Fibroblast of skin of right quadriceps (primary cell): ENCODE results near the gene TSNAX.

Experiments
- DNase-seq: peaks from one replicate; pipeline ENCODE4 v3.0.0-alpha.2; 2013

The TSNAX gene

DNA sequence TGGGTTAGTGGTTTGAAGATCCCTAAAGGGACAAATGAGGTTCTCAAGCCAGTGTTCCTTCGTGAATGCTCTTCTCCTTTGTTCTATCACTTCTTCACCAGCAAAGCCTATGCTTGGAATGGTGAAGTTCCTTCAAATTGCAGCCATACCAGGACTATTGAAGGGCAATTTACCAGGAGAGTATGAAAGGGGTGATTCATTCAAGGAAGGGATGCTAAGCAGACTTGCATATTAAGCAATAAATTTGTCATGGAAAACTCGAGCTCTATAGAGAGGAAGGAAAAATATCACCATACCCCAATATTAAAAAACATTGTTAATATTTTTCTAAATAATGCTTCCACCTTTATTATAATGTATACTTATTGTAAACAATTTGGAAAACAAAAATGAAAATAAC is 9.3 kb upstream of the TSNAX start:
- no peak for DNase-seq

DNA sequence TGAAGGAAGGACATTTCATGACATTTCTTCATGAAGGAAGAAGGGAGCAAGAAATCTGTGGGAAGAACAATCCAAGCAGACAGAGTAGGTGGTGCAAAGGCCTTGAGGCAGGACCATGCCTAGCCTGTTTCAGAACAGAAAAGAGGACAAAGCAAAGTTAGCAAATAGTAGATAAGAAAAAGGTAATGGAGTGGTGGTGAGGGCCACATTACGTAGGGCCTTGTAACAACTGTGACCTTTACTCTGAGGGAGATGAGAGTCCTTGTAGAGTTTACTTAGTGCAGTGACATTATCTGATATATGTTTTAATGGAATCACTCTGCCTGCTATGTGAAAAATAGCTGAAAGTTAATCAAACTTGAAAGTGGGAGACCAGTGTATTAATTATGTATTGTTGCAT is 6.4 kb upstream of the TSNAX start:
- no peak for DNase-seq

DNA sequence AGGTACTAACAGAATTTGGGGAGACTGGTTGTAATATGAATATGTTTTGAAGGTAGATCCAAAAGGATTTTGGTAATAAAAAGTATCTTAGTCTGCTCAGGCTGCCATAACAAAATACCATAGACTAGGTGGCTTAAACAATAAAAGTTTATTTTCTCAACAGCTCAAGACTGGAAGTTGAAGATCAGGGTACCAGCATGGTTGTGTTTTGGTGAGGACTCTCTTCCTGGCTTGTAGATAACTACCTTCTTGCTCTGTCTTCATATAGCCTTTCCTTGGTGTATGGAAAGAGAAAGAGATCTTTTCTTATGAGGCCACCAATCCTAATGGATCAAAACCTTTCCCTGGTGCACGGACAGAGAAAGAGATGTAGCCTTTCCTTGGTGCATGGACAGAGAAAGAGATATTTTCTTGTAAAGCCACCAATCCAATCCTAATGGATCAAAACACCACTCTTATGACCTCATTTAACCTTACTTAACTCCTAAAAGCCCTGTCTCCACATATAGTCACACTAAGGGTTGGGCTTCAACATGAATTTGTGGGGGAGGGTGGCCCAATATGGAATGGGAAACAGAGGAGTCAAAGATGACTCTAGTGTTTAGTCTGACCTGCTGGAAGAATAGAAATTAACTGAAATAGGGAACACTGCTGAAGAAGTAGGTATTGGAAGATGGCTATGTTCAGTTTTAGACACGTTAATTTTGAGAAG is 5.4 kb upstream of the TSNAX start:
- DNase-seq, result no peak

DNA sequence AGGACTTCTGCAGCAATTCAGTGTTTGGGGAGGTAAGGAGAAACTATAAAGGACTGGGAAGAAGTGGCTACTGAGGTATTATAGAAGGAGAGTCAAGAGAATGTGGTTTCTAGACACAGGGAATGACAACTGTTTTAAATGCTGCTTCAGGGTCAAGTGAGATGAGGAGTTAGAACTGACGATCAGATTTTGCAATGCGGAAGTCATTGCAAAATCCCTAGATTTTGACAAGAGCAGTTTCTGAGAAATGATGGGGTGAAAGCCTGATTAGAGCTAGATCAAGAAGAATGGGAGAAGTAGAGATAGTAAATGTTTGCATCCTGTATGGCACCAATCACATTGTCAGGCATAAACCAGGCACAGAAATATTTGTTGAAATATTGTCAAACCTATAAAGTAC is 4.7 kb upstream of the TSNAX start:
- DNase-seq, result no peak

DNA sequence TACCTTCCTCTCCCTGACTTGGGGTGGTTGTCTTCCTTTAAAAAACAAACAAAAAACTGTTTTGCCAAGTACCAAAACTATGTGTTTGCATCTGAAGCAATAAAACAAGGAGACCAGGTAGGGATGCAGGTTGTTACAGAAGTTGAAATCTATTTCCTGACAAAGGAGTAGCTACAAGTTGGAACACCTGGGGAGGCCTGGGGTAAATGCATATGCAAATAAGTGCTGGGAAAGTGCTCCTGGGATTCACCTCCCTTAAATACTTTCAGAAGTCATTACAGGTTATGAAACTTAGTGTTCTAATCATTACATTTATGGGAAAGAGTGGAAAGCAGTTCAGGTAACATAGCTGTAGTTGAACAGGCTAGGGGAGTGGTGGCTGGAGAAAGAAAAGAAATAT is 1.9 kb upstream of the TSNAX start:
- DNase-seq, result no peak

DNA sequence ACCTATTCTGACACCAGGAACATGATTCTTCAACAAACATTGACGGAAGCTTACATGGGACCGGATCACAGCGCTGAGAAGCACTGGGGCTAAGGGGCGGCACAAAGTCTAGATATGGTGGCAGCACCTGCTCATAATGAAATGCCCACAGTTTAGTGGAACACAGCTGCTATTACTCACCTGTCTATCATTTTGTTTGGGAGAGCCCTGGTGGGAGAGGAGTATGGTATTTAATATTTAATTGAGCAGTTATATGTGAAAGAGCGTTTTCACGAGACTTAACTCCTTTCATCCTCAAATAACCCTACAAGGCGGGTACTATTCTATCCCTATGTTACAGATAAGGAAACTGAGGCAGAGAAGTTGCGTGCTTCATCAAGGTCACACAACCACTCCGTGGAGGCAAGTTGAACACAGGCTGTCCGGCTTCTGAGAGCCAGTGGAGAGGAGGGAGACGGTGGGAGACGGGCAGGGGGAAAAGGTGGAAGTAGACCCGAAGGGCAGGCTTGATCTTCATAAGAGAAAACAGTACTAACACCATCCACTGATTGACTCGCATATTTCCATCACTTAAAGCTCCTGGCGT is 790 bp upstream of the TSNAX start:
- no peak for DNase-seq

DNA sequence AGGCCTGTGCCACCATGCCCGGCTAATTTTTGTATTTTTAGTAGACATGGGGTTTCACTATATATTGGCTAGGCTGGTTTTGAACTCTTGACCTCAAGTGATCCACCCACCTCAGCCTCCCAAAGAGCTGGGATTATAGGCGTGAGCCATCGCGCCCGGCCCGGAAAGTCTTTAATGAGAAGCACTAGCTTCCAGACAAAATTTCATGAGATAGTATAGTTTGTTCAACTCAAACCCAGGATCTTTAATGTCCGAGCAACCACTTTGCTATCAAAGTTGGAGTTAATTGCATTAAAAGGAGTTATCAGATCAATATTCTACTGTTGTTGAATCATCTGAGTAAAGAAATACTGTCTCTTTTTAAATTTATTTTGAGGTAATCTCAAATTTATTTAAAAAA is 4.8 kb downstream of the TSNAX start:
- DNase-seq, result no peak

DNA sequence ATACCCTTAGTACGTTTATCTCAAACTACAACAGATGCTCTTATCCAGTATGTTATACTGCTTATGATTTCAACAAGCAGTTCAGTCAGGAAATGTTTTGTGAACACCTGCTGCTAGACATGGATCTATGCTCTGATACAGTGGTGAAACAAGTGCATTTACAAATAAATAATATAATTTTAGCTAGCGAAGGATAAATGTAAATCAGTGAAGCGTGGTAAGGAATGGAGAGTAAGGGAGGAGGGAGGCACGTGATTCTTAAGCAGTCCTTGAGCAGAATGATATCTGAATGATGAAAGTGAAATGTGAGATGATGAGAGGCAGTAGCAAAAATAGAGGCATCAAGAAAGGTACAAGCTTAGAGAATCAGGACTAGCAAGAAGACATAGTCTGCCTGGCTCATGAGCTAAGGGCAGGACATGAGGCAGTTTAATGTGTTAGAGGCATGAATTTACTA is 6.3 kb downstream of the TSNAX start:
- DNase-seq, result no peak

DNA sequence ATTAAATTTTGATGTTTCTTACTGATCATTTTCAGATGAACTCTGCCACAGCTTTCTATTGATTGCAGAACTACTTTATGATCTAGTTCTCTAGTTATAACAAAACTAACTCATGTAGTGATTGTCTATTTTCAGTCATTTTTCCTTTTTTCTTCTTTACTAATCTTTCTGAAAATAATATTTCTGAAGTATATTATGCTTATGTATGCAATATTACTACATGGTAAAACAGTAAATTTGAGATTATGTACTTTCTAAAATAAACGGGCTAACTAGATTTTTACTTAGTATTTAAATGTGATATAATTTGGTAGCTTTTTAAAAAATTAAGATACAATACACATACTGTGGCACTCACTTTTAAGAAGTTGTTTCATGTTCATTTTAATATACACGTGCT is 7.6 kb downstream of the TSNAX start:
- no peak for DNase-seq

DNA sequence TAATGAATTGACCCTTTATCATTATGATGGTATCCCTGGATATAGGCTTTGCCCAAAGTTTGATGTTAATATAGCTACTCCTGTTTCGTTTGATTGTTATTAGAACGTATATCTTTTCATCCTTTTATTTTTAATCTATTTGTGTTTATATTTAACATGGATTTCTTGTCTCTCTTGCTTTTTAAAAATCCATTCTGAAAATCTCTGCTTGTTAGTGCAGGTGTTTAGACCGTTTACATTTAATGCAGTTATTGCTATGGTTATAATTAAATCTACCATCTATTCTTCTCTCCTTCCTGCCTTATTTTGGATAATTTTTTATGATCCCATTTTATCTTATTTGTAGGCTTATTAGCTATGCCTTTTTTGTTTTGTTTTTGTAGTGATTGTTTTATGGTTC is 12.4 kb downstream of the TSNAX start:
- no peak for DNase-seq

DNA sequence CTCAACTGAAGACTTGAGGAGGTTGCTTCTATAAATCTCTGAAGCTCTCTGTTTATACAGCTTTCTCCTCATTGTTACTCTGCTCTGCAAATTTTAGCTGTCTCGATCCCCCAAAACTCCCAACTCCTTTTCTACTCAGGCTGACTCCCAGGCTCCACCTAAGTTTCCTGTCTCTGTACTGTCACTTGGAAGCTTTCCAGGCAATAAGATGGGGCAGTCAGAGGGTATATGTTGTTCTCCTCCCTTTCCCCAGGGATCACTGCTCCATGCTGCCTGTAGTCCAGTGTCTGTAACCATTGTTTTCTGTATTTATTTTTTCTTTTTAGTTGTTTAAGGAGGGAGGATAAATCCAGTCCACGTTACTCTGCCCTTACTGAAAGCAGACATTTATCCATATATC is 13.4 kb downstream of the TSNAX start:
- DNase-seq, result no peak

DNA sequence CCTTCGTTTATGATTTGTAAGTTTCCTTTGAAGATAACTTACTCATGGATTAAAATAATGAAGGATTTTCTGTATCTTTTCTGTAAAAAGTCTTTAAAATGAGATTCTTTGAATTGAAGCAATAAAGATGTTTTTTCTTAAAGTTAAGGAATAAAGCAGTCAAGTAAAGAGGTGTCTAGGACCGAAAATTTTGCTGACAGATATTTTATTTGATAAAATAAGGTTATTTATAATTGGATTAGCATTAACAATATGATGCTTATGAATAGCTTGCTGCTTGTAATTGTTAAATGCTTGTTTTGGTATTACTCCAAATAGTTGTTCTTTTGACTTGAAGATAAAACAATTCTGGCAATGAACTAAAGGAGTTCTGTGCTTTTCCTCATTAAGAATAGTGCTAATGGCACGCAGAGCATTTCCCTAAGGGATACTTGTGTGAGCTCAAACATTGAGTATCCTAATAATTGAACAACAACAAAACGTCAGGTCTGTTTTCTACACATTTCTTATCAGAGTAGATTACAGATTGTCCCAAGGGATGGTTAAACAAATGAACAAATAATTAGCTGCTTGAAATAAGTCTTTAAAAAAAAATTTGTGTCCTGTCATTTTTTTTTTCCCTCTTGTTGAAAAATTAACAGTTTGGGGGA is 16.6 kb downstream of the TSNAX start:
- no peak for DNase-seq

DNA sequence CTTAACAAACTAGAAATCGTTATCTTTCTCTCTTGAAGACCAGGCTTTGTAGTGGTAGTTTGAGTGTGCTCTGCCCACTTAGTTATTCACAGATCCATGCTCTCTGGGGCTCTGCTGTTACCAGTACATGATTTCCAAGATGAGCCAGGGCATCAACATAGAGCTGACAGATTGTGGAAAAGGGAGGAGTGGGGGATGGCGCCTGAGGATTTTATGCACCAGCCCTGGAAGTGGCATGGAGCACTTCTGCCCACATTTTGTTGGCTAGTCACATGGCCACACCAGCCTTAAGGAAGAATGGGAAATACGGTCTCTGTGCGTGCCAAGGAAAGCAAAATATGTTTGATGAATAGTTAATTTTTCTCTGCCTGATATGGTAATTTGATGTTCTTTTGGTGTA is 18.2 kb downstream of the TSNAX start:
- no peak for DNase-seq

DNA sequence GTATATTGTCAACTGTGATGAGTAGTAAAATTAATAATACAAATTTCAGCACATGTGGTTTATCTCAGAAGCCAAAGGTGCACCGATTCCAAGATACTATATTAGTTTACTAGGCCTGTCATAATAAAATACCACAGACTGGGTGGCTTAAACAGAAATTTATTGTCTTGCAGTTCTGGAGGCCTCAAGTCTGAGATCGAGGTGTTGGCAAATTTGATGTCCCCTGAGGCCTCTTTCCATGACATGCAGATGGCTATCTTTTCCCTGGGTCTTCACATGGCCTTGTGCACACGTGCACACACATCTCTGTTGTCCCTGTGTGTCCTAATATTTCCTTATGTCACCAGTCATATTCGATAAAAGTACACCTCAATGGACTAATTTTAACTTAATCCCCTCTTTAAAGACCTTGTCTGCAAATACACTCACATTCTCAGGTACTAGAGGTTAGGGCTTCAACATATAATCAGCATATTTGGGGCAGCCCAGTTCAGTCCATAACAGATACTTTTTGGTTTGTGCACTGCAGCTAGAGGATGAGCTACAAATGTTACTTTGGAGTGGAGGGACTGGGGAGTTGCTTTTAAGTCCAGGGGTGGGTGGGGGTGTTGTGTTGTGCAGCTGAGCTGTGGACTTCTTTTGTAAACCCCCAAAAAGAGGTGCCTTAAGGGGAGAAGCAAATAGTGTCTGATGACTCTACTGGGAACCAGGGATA is 21.4 kb downstream of the TSNAX start:
- no peak for DNase-seq

DNA sequence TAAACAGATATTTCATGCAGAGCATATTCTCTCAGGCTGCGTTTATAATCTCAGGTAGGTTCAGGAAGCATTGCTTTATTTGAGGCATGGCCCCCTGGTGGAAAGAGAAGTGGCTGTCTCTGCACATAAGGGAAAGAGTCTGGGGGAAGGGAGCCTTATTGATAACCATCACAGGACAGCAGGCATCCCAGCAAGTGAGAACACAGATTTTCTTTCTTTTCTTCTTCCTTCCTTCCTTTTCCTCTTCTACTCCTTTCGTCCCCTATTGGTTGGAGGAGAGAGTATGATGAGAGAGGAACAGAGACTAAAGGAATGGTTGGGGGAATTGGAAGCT is 21.9 kb downstream of the TSNAX start:
- DNase-seq, result peak; percentile 10

DNA sequence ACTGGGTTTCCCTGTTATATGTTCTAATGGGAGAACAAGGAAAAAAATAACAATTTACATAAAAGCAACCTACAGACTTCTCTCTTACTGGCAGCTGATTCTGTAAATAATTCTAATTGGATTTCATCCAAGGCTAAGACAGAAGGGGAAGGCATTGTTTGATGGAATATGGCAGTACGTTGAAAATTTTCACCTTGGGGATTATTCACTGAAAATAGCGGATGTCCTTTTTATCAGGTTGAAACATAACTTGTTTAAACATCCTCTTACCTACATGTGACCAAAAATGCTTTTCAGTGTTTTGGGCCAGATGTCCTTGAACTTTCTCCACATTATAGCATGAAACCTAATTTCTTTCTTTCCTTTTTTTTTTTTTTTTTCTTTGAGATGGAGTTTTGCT is 24.9 kb downstream of the TSNAX start:
- DNase-seq, result no peak

DNA sequence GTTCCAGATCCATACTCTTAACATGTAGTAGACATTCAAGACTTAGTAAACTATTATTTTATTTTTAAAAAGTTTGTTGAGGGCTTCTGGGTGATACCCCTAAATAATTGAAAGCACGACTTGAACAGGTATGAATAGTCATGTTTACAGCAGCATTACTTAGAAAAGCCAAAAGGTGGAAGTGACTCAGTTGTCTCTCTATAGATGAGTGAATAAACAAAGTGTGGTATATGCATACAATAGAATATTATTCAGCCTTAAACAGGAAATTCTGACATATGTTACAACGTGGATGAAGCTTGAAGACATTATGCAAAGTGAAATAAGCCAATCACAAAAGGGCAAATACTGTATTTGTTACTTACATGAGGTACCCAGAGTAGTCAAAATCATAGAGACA is 26.5 kb downstream of the TSNAX start:
- no peak for DNase-seq

DNA sequence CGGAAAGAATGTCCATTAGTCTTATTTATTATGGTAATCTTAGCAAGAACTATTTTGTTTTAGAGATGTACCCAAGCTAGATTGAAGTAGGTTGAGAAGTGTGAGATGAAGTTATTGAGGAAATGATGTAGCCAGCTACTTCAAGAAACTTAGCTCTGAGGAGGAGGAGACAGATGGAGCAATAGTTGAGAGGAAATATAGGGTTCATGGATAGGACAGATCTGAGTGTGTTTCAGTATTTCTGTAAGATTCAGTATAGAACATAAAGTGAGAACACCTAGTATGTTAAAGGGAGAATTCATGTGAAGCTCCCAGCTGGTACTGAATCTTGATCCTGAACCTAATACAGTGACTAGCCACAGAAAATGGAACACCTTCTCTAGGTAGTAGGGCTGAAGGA is 28.9 kb downstream of the TSNAX start:
- DNase-seq, result no peak

DNA sequence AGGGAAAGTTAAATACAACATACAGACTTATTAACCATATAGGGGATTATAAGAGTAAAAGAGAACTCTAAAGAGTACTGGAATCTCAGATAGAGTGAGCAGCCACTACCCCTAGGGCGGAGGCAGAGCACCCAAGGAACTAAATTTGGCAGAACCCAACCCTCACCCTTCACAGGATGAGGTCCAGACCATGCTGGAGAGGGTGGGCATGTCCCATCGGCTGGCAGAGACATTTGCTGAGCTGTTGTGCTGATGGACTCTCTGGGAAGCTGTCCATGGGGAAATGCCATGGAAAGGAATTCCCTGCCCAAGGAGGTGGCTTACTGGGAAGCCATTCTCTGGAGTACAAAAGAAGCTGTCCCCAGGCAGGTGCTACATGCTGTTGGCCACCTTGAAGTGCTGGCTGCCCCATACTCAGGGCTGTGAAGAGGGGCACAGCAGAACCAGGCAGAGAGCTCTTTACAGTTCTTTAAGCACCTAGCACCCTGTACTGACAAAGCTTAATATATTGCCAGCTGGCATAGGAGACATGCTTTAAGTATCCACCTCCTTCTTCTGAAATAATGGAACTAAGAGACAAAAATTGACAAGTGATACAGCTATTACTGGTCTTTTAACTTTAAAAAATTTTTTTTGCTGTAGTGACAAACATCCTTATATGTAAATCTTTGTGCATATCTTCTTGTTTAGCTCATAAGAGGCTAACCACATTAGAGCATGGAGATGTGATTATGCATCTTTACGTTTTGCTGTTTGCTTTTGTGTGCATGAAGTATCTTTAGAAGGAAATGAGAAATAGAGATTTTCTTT is 29.6 kb downstream of the TSNAX start:
- peak; percentile 41 for DNase-seq

DNA sequence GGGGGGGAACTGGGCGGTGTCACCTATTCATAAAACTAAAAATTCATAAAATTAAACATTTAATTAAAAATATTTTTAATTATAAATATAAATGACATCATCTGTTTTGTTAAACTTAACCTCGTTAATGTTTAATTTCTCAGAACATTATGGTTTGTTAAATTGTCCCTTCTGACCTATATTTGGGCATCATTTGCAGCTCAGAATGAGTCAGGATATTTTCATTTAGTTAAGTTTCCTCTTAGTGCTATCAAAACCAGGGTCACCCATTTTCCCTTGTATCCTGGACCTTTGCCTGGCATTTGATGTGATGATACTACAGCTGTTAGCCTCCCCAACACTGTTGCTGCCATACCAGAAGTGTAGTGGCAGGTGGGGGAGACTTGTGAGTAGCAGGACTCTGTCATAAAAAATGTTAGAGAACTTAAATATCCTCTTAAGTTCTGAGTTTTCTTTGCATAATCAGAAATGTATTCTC is 30.3 kb downstream of the TSNAX start:
- DNase-seq, result no peak

DNA sequence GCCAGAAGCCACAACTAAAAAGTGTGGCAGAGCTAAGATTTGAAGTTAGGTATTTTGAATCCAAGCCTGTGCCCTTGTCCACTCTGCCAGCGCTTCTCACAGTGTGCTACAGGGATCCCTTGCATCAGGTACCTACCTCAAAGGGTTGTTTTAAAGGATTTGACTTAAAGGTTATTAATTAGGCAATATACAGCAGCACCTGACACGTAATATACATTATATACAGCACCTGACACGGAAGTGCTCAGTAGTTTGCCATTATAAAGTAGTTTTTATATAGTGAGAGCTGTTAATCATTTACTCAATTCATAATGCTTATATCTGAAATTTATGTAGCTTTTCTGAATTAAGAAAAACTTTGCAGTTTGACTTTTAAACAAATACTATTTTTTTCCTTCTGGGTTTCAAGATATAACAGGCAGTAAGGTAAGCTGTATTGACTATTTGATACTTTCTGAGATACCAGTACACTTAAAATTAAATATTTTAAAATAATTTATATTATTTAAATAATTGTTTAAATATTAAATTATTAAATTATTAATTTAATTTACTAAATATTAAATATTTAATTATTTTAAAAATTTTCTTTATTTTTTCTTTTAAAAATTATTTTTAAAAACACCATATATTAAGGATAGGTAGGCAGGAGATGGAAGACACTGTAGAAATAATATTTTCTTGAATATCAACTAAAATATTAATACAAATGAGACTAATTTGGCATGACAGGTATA is 33.3 kb downstream of the TSNAX start:
- no peak for DNase-seq

DNA sequence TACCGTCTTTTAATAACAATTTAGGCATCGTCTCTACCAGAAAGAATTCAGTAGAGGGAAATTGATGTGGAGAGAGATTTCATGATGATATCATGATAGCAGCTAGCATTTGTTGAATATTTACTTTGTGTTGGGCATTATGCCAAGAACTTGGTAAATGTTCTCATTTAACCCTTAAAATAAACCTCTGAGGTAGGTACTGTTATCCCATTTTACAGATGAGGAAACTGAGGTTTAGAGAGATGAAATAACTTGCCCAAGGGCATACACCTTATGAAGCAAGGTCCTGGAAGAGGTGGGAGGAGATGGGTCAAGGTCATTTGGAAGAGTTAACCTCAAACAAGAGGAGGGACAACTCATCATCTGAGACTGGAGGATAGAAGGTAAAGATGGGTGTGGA is 34.8 kb downstream of the TSNAX start:
- no peak for DNase-seq
